ENCODE measurements around the gene CFTR. TPM values are rescaled to one million over a fixed set of nuclear protein-coding genes. Genes with fewer than 3 reads are reported as not detected.

Gene CFTR
- total RNA-seq, 4 donors from 2014 or later: 0.80 to 11.7 (median 5.0) TPM

DNA sequence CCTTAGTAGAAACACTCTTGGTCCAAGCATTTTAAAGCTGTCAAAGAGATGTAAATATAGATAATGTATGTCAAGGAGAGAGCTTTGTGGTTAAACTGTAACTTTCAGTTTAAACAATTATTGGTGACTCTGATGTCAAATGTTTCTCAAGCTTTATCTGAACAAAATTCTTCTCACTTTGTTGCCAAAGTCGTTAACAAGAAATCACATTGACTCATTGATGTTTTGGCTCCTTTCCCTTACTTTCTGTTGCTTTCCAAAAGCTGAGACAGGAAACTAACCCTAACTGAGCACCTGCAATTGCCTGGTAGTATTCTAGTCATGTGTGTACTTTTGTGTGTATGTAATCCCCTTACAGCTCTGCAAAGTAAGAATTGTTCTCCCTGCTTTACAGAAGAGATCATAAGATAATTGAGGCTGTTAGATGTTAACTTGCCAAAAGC is 108.5 kb downstream of the CFTR start:
- WGBS, 2 donors: 20% methylated on average over 1 of the region's 1 CpG
- TF ChIP-seq, protein P1, sequence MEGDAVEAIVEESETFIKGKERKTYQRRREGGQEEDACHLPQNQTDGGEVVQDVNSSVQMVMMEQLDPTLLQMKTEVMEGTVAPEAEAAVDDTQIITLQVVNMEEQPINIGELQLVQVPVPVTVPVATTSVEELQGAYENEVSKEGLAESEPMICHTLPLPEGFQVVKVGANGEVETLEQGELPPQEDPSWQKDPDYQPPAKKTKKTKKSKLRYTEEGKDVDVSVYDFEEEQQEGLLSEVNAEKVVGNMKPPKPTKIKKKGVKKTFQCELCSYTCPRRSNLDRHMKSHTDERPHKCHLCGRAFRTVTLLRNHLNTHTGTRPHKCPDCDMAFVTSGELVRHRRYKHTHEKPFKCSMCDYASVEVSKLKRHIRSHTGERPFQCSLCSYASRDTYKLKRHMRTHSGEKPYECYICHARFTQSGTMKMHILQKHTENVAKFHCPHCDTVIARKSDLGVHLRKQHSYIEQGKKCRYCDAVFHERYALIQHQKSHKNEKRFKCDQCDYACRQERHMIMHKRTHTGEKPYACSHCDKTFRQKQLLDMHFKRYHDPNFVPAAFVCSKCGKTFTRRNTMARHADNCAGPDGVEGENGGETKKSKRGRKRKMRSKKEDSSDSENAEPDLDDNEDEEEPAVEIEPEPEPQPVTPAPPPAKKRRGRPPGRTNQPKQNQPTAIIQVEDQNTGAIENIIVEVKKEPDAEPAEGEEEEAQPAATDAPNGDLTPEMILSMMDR (IDR thresholded peaks at IDR 0.05): no peak
- TF ChIP-seq POLR2A (IDR thresholded peaks at IDR 0.05): no peak
- no peak overlapping the region for H3K4me3 ChIP-seq (ENCODE audit: low read depth, poor library complexity, severe bottlenecking)
- no peak for DNase-seq (ENCODE audit: low spot score in 2 of 2)
- intact Hi-C loops (cut with DNase I; ENCODE audit: low total_unique reads): no loop called here

DNA sequence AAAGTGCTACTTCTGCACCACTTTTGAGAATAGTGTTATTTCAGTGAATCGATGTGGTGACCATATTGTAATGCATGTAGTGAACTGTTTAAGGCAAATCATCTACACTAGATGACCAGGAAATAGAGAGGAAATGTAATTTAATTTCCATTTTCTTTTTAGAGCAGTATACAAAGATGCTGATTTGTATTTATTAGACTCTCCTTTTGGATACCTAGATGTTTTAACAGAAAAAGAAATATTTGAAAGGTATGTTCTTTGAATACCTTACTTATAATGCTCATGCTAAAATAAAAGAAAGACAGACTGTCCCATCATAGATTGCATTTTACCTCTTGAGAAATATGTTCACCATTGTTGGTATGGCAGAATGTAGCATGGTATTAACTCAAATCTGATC is 110.4 kb downstream of the CFTR start:
- H3K4me3 ChIP-seq (ENCODE audit: low read depth, poor library complexity, severe bottlenecking): no peak overlapping the region
- DNase-seq (ENCODE audit: low spot score in 2 of 2): no peak
- WGBS, 2 donors: 86 to 88% methylated on average over 1 of the region's 1 CpG
- intact Hi-C loops (cut with DNase I; ENCODE audit: low total_unique reads): no loop called here
- TF ChIP-seq, protein P1 (IDR thresholded peaks at IDR 0.05): no peak
- no peak for TF ChIP-seq POLR2A (IDR thresholded peaks at IDR 0.05)

DNA sequence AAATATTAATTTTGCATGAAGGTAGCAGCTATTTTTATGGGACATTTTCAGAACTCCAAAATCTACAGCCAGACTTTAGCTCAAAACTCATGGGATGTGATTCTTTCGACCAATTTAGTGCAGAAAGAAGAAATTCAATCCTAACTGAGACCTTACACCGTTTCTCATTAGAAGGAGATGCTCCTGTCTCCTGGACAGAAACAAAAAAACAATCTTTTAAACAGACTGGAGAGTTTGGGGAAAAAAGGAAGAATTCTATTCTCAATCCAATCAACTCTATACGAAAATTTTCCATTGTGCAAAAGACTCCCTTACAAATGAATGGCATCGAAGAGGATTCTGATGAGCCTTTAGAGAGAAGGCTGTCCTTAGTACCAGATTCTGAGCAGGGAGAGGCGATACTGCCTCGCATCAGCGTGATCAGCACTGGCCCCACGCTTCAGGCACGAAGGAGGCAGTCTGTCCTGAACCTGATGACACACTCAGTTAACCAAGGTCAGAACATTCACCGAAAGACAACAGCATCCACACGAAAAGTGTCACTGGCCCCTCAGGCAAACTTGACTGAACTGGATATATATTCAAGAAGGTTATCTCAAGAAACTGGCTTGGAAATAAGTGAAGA is 112.3 kb downstream of the CFTR start:
- no peak for TF ChIP-seq POLR2A (IDR thresholded peaks at IDR 0.05)
- TF ChIP-seq, protein P1 (IDR thresholded peaks at IDR 0.05): no peak
- WGBS, 2 donors: 64 to 67% methylated on average over 11 of the region's 11 CpGs
- no peak for DNase-seq (ENCODE audit: low spot score in 2 of 2)
- intact Hi-C loops (cut with DNase I; ENCODE audit: low total_unique reads): no loop called here
- H3K4me3 ChIP-seq (ENCODE audit: low read depth, poor library complexity, severe bottlenecking): no peak overlapping the region

DNA sequence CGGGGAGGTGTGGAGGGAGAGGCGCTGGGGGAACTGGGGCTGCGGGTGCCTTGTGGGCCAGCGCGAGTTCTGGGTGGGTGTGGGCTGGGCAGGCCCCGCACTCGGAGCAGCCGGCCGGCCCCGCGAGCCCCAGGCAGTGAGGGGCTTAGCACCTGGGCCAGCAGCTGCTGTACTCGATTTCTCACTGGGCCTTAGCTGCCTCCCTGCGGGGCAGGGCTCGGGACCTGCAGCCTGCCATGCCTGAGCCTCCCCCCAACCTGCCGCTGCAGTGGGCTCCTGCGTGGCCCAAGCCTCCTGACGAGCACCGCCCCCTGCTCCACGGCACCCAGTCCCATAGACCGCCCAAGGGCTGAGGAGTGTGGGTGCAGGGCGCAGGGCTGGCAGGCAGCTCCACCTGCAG is 116.3 kb downstream of the CFTR start:
- intact Hi-C loops (cut with DNase I; ENCODE audit: low total_unique reads): no loop called here
- TF ChIP-seq, protein P1 (IDR thresholded peaks at IDR 0.05): no peak
- TF ChIP-seq POLR2A (IDR thresholded peaks at IDR 0.05): no peak
- H3K4me3 ChIP-seq (ENCODE audit: low read depth, poor library complexity, severe bottlenecking): no peak overlapping the region
- DNase-seq (ENCODE audit: low spot score in 2 of 2): no peak
- 94 to 96% methylated on average over 11 of the region's 21 CpGs for WGBS, 2 donors

DNA sequence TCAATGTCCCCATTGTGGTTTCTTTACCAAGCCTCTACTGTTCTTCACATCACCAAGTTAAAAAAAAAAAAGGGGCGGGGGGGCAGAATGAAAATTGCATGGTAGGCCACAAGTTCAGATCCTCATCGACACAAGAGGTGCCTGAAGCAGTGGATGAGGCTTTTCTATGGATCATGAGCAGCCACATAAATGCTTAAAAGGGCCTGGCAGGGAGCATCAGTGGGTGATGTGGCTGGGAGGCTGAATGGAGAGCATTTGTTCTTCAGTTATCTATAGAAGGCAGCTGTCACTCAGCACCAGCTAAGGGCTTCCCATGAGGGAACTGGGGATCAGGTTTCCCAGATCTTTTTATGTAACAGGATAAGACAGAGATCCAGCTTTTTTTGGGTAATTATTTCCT is 117.9 kb downstream of the CFTR start:
- TF ChIP-seq, protein P1 (IDR thresholded peaks at IDR 0.05): no peak
- no peak for TF ChIP-seq POLR2A (IDR thresholded peaks at IDR 0.05)
- DNase-seq (ENCODE audit: low spot score in 2 of 2): no peak
- intact Hi-C loops (cut with DNase I; ENCODE audit: low total_unique reads): no loop called here
- WGBS, 2 donors: 56 to 68% methylated on average over 2 of the region's 2 CpGs
- no peak overlapping the region for H3K4me3 ChIP-seq (ENCODE audit: low read depth, poor library complexity, severe bottlenecking)

DNA sequence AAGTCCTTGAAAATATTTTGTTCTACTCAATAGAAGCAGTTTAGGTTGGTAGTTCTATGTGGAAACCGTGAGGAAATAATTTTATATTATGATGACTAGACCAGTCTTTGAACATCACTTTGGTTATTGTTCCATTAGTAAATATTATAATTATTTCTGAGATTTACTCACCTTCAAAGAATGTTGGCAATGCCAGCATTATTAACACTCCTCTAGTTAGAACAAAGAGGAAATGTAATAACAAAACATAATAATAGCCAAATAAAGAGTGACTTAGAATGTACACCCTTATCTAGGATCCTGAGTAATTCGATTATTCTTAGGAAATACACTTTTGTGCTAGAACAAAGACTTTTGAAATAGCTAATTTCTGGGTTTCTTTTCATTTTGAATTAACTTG is 121.1 kb downstream of the CFTR start:
- H3K4me3 ChIP-seq (ENCODE audit: low read depth, poor library complexity, severe bottlenecking): no peak overlapping the region
- intact Hi-C loops (cut with DNase I; ENCODE audit: low total_unique reads): no loop called here
- TF ChIP-seq, protein P1 (IDR thresholded peaks at IDR 0.05): no peak
- TF ChIP-seq POLR2A (IDR thresholded peaks at IDR 0.05): no peak
- DNase-seq (ENCODE audit: low spot score in 2 of 2): no peak
- WGBS, 2 donors: 29 to 48% methylated on average over 2 of the region's 2 CpGs
